Measurements from ENCODE around the gene TCP11.

TCP11 gene

GRCh38 chr6:35167505-35167904 lies 26.4 kb upstream of the TCP11 start:
- Histone ChIP-seq H2AFZ (ENCODE audit: low read length) (no peak overlapping the region), H3F3A (ENCODE audit: low read depth) (no peaks in the 10 kb centered on the region), H3K9me3 (ENCODE audit: insufficient read depth, low read depth, low read length) (no peaks in the 10 kb centered on the region), H3K4me3 (ENCODE audit: low read length, poor library complexity, severe bottlenecking) (no peak overlapping the region), H3K27me3 (ENCODE audit: insufficient read depth, low read length, poor library complexity, severe bottlenecking) (no peaks in the 10 kb centered on the region), H3K9me2 (replicated peaks; ENCODE audit: low read depth, low read length) (no peaks in the 10 kb centered on the region), H3K36me3 (ENCODE audit: insufficient read depth, low read length) (no peaks in the 10 kb centered on the region), H3K4me2 (ENCODE audit: low read depth, low read length, poor library complexity, severe bottlenecking) (no peak overlapping the region), H3K9ac (ENCODE audit: low read depth, low read length, poor library complexity, severe bottlenecking) (no peak overlapping the region), H3K79me2 (ENCODE audit: insufficient read depth, low read length) (no peaks in the 10 kb centered on the region), H3K4me1 (ENCODE audit: insufficient read depth, low read length, poor library complexity, severe bottlenecking) (no peaks in the 10 kb centered on the region), H4K20me1 (ENCODE audit: insufficient read depth, low read length, poor library complexity, severe bottlenecking) (no peaks in the 10 kb centered on the region)
- TF ChIP-seq EZH2phosphoT487 (IDR thresholded peaks at IDR 0.05; ENCODE audit: borderline replicate concordance): no peak
- no peak for TF ChIP-seq CTCF (conservative IDR thresholded peaks at IDR 0.05; ENCODE audit: low read length)

- TF ChIP-seq EZH2phosphoT487 (IDR thresholded peaks at IDR 0.05; ENCODE audit: borderline replicate concordance) (no peak), CTCF (conservative IDR thresholded peaks at IDR 0.05; ENCODE audit: low read length) (no peak)
- Histone ChIP-seq H3F3A (ENCODE audit: low read depth) (no peaks in the 10 kb centered on the region), H3K9me2 (replicated peaks; ENCODE audit: low read depth, low read length) (no peaks in the 10 kb centered on the region), H3K36me3 (ENCODE audit: insufficient read depth, low read length) (no peaks in the 10 kb centered on the region), H3K4me2 (ENCODE audit: low read depth, low read length, poor library complexity, severe bottlenecking) (no peak overlapping the region), H3K79me2 (ENCODE audit: insufficient read depth, low read length) (no peaks in the 10 kb centered on the region), H2AFZ (ENCODE audit: low read length) (no peak overlapping the region), H3K9ac (ENCODE audit: low read depth, low read length, poor library complexity, severe bottlenecking) (no peak overlapping the region), H3K4me1 (ENCODE audit: insufficient read depth, low read length, poor library complexity, severe bottlenecking) (no peaks in the 10 kb centered on the region), H4K20me1 (ENCODE audit: insufficient read depth, low read length, poor library complexity, severe bottlenecking) (no peaks in the 10 kb centered on the region), H3K4me3 (ENCODE audit: low read length, poor library complexity, severe bottlenecking) (no peak overlapping the region), H3K9me3 (ENCODE audit: insufficient read depth, low read depth, low read length) (no peaks in the 10 kb centered on the region), H3K27me3 (ENCODE audit: insufficient read depth, low read length, poor library complexity, severe bottlenecking) (no peaks in the 10 kb centered on the region)
These were observed 25.4 kb upstream of the TCP11 start for GRCh38 chr6:35166520-35166919.

- H3K9ac ChIP-seq (ENCODE audit: low read depth, low read length, poor library complexity, severe bottlenecking): no peak overlapping the region
- H4K20me1 ChIP-seq (ENCODE audit: insufficient read depth, low read length, poor library complexity, severe bottlenecking): no peaks in the 10 kb centered on the region
- H3K36me3 ChIP-seq (ENCODE audit: insufficient read depth, low read length): no peaks in the 10 kb centered on the region
- no peaks in the 10 kb centered on the region for H3K9me2 ChIP-seq (replicated peaks; ENCODE audit: low read depth, low read length)
- no peak overlapping the region for H2AFZ ChIP-seq (ENCODE audit: low read length)
- H3K9me3 ChIP-seq (ENCODE audit: insufficient read depth, low read depth, low read length): no peaks in the 10 kb centered on the region
- TF ChIP-seq CTCF (conservative IDR thresholded peaks at IDR 0.05; ENCODE audit: low read length) (no peak), EZH2phosphoT487 (IDR thresholded peaks at IDR 0.05; ENCODE audit: borderline replicate concordance) (no peak)
- H3K27me3 ChIP-seq (ENCODE audit: insufficient read depth, low read length, poor library complexity, severe bottlenecking): no peaks in the 10 kb centered on the region
- no peak overlapping the region for H3K4me3 ChIP-seq (ENCODE audit: low read length, poor library complexity, severe bottlenecking)
- H3K4me1 ChIP-seq (ENCODE audit: insufficient read depth, low read length, poor library complexity, severe bottlenecking): no peaks in the 10 kb centered on the region
- H3F3A ChIP-seq (ENCODE audit: low read depth): no peaks in the 10 kb centered on the region
- no peaks in the 10 kb centered on the region for H3K79me2 ChIP-seq (ENCODE audit: insufficient read depth, low read length)
- H3K4me2 ChIP-seq (ENCODE audit: low read depth, low read length, poor library complexity, severe bottlenecking): no peak overlapping the region
These were observed 25.0 kb upstream of the TCP11 start for GRCh38 chr6:35166116-35166515.
